ENCODE data around the gene PACSIN2.

The PACSIN2 gene

DNA sequence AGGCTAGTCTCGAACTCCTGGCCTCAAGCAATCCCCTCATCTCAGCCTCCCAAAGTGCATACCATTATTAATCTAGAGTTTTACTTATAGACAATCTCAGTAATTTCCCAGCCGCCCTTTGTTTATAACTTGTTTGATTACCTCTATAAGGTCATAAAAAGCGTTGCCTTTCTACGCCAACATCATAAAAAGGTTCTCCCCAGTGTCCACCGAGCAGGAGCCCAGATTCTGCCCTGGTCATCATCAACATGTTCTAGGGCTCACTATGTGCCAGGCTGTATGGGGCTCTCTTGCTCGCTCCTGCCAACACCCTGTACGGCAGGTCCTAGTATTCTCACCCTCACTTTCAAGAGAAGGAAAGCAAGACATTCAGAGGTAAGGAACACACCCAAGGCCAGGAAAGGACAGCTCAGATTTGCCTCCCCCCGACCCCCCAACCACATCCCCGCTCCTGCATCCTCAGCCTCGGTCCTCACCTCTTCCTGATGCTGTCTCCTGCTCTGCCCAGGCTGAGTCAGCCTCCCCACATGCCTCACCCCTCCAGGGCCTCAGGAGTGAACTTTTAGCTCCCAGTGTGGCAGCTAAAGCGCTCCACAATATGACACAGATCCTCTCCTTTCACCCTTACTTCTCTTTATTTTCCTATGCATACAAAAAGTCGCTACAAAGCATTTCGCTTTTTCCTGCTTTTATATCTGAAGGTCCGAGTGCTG, 172.1 kb downstream of the PACSIN2 start:
- TF ChIP-seq, protein P1, sequence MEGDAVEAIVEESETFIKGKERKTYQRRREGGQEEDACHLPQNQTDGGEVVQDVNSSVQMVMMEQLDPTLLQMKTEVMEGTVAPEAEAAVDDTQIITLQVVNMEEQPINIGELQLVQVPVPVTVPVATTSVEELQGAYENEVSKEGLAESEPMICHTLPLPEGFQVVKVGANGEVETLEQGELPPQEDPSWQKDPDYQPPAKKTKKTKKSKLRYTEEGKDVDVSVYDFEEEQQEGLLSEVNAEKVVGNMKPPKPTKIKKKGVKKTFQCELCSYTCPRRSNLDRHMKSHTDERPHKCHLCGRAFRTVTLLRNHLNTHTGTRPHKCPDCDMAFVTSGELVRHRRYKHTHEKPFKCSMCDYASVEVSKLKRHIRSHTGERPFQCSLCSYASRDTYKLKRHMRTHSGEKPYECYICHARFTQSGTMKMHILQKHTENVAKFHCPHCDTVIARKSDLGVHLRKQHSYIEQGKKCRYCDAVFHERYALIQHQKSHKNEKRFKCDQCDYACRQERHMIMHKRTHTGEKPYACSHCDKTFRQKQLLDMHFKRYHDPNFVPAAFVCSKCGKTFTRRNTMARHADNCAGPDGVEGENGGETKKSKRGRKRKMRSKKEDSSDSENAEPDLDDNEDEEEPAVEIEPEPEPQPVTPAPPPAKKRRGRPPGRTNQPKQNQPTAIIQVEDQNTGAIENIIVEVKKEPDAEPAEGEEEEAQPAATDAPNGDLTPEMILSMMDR (IDR thresholded peaks at IDR 0.05; ENCODE audit: control insufficient read depth, insufficient read depth, low read depth, low read length, missing control alignments): no peak
- H3K4me3 ChIP-seq (ENCODE audit: control insufficient read depth, low read depth, low read length): no peak overlapping the region
- DNase-seq (ENCODE audit: low read depth): no peak

DNA sequence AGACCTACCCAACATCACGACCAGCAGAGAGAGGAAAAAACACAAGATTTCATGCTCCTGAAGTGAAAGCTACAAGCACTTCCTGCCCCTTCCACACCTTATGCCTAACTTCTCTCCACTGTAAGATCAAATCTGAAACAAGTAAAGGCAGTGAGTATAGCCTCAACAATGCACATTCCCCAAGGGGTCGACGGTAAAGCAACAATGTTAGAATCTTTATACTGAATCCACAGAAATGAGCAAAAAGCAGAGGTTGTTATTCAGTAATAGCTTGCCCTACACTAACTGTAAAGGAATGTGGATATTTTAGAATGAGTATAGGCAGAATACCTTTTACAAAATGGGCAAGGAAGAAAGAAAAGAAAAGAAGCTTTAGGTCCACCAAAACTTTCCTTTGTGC, 173.5 kb downstream of the PACSIN2 start:
- no peak for DNase-seq (ENCODE audit: low read depth)
- H3K4me3 ChIP-seq (ENCODE audit: control insufficient read depth, low read depth, low read length): no peak overlapping the region
- TF ChIP-seq, protein P1 (IDR thresholded peaks at IDR 0.05; ENCODE audit: control insufficient read depth, insufficient read depth, low read depth, low read length, missing control alignments): no peak

DNA sequence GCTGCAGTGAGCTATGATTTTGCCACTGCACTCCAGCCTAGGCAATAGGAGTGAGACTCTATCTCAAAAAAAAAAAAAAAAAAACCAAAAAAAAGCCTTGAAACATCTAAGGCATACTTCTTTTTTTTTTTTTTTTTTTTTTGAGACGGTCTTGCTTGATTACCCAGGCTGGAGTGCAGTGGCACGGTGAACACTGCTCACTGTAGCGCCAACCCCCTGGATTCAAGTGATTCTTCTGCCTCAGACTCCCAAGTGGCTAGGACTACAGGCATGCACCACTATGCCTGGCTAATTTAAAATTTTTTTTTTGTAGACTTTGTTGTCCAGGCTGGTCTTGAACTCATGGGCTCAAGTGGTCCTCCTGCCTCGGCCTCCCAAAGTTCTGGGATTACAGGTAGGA, 177.4 kb downstream of the PACSIN2 start:
- TF ChIP-seq, protein P1 (IDR thresholded peaks at IDR 0.05; ENCODE audit: control insufficient read depth, insufficient read depth, low read depth, low read length, missing control alignments): no peak
- DNase-seq (ENCODE audit: low read depth): no peak
- H3K4me3 ChIP-seq (ENCODE audit: control insufficient read depth, low read depth, low read length): no peak overlapping the region

DNA sequence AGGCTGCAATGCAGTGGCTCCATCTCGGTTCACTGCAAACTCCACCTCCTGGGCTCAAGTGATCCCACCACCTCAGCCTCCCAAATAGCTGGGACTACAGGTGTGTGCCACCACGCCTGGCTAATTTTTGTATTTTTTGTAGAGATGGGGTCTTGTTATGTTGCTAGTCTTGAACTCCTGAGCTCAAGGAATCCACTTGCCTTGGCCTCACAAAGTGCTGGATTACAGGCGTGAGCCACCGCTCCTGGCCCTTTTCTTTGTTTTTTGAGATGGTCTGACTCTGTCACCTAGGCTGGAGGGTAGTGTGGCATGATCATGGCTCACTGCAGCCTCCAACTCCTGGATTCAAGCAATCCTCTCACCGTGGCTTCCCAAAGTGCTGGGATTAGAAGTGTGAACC, 178.9 kb downstream of the PACSIN2 start:
- H3K4me3 ChIP-seq (ENCODE audit: control insufficient read depth, low read depth, low read length): no peak overlapping the region
- TF ChIP-seq, protein P1 (IDR thresholded peaks at IDR 0.05; ENCODE audit: control insufficient read depth, insufficient read depth, low read depth, low read length, missing control alignments): no peak
- DNase-seq (ENCODE audit: low read depth): no peak

DNA sequence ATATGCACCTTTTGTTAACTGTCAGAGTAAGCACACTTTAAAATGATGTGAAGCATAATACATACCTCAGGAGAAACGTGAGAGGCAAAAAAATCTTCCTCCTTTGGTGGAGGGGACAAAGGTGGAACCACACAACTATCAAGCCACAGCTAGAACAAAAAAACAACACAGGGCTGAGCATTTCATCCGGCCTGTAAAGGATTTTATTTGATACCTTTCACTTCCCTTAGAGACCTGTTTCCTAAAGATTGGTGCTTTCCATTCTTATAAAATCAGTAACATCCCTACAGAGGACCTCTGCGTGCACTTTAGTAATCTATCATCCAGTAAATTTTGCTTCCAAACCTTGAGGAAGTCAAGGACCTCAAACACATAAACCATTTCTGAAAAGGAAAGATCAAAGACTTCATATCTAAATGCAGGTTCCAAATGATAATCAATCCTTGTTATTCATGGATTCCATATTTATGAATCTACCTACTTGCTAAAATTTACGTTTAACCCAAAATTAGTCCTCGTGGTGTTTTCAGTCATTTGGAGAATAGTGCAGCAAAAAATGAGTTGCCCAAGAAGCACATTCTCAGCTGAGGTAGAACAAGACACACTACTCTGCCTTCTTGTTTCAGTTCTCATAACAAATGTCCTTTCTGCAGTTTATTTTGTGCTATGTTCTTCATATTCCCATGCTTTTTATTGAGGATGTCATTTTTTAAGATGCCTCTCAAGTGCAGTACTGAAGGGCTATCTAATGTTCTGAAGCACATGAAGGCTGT, 180.6 kb downstream of the PACSIN2 start:
- no peak for DNase-seq (ENCODE audit: low read depth)
- H3K4me3 ChIP-seq (ENCODE audit: control insufficient read depth, low read depth, low read length): no peak overlapping the region

DNA sequence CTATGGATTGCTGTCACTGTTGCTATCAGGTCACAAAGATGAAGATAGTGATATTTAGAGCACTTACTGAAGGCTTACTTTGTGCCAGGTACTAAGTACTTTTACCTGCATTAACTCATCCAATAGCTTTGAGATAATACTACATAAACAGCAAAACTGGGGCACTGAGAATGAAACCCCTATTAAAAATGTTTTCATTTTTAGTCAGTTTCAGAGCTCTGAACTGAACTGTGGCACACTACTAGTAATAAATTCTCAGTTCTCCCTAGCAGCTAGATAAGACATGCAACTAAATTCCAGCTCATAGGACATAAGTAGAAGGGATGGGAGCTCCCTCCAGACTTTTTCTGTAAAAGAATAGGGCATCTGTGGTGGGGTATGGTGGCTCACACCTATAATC, 181.8 kb downstream of the PACSIN2 start:
- TF ChIP-seq, protein P1 (IDR thresholded peaks at IDR 0.05; ENCODE audit: control insufficient read depth, insufficient read depth, low read depth, low read length, missing control alignments): no peak

More for the DNA sequence above, 180.6 kb downstream of the PACSIN2 start:
- TF ChIP-seq, protein P1 (IDR thresholded peaks at IDR 0.05; ENCODE audit: control insufficient read depth, insufficient read depth, low read depth, low read length, missing control alignments): no peak

More for the DNA sequence above, 181.8 kb downstream of the PACSIN2 start:
- H3K4me3 ChIP-seq (ENCODE audit: control insufficient read depth, low read depth, low read length): no peak overlapping the region
- DNase-seq (ENCODE audit: low read depth): no peak
